ENCODE measurements around the gene ELMO2.

DNA sequence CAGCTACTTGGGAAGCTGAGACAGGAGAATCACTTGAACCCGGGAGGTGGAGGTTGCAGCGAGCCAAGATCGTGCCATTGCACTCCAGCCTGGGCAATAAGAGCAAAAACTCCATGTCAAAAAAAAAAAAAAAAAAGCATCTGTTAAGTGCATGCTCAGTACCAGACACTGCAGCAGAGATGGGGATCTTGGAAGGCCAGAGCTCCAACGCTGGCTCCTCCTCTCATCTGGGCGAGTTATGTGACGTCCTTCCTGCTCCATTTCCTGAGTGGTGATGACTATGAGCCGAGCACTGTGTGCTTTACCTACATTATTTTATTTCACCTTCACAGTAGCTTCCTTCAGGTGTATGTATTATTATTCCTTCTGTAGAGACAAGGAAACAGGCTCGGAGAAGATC is 59.6 kb downstream of the ELMO2 start:
- no peak for TF ChIP-seq POLR2A (IDR thresholded peaks at IDR 0.05; ENCODE audit: low read depth, low read length)
- no peak for TF ChIP-seq POLR2AphosphoS5 (IDR thresholded peaks at IDR 0.05; ENCODE audit: low read depth, low read length)
- no peak for TF ChIP-seq SPI1 (IDR thresholded peaks at IDR 0.05; ENCODE audit: low read depth, low read length)
- TF ChIP-seq PAX5 (IDR thresholded peaks at IDR 0.05; ENCODE audit: insufficient read depth, low read length, severe bottlenecking) = no peak
